K562 (cell line): ENCODE measurements around the gene TBC1D5. TPM values are rescaled to one million over a fixed set of nuclear protein-coding genes. Genes with fewer than 3 reads are reported as not detected.

ENCODE experiments used
- ATAC-seq: fragments of 200-7000 bp; cut with Tn5 transposase; 3 replicates; pipeline ENCODE4 v1.9.1; 2020; ENCODE audit warnings: moderate library complexity
- BruUV-seq: library from RNA; stranded (reverse); fragments of 400-500 nt; replicated peaks from 2 replicates; lab custom pipeline; 2021; lab: Mats Ljungman, UMichigan
- CTCF ChIA-PET: fragments of 300-600 bp; formaldehyde crosslinking; extraction: SDS; loops from one replicate; lab custom pipeline; 2021; ENCODE audit warnings: low intra/inter-chr PET ratio; lab: Yijun Ruan, JAX
- POLR2A ChIA-PET: fragments of 300-600, 350-650 bp; sonication (Branson Sonifier 250); formaldehyde crosslinking; extraction: SDS; loops from one replicate; lab custom pipeline; 2021; ENCODE audit warnings: antibody characterized with exemption, inconsistent platforms; lab: Yijun Ruan, JAX
- DNase-seq, 4 experiments: peaks; one replicate each; pipeline versions ENCODE4 v3.0.0 to v3.0.0-alpha.2; 2011 to 2018; ENCODE audit warnings: low spot score in 3 of 4, mixed read lengths in 3 of 4; ENCODE audit errors: extremely low read depth in 1 of 4
- FAIRE-seq: peaks from 2 replicates; lab custom pipeline; 2011; peaks lifted over from hg19 to GRCh38; lab: Jason Lieb, UNC
- H2AFZ ChIP-seq: 2 replicates; pipeline ENCODE4 v1.6.0; 2011; ENCODE audit warnings: low read depth, low read length, control low read depth, inconsistent platforms
- H3K27ac ChIP-seq: fragments of 200-600 bp; 3 replicates; pipeline ENCODE4 v1.8.0; 2011; ENCODE audit warnings: low read depth, mild to moderate bottlenecking, control low read depth, inconsistent platforms, low read length, moderate library complexity, mixed read lengths; ENCODE audit errors: extremely low read depth
- H3K27me3 ChIP-seq, 2 experiments: fragments of 300-600 bp in 1 of 2; 2 replicates in 1 of 2; 3 replicates in 1 of 2; pipeline versions ENCODE4 v1.6.0 to v1.8.0; 2011; ENCODE audit warnings: inconsistent platforms in 2 of 2, low read length in 2 of 2, mild to moderate bottlenecking in 1 of 2, mixed read lengths in 1 of 2, moderate library complexity in 1 of 2; ENCODE audit not compliant: control insufficient read depth in 2 of 2, insufficient read depth in 2 of 2
- H3K36me3 ChIP-seq: fragments of 300-600 bp; 3 replicates; pipeline ENCODE4 v1.8.0; 2011; ENCODE audit warnings: mild to moderate bottlenecking, low read length, inconsistent platforms; ENCODE audit not compliant: control insufficient read depth, insufficient read depth
- H3K4me1 ChIP-seq, 2 experiments: fragments of 200-600 bp in 1 of 2; replicated peaks in 1 of 2; 2 replicates in 1 of 2; 3 replicates in 1 of 2; pipeline versions ENCODE4 v1.5.1 to v1.8.0; 2011; ENCODE audit warnings: inconsistent platforms in 2 of 2, low read length in 2 of 2, mild to moderate bottlenecking in 1 of 2, mixed read lengths in 1 of 2, moderate library complexity in 1 of 2; ENCODE audit not compliant: control insufficient read depth in 2 of 2, insufficient read depth in 2 of 2
- H3K4me2 ChIP-seq: 2 replicates; pipeline ENCODE4 v1.6.1; 2011; ENCODE audit warnings: low read length, control low read depth, inconsistent platforms, mixed read lengths; ENCODE audit not compliant: insufficient read depth
- H3K4me3 ChIP-seq: fragments of 200-600 bp; sonication (generic), shearing (Covaris generic); 2 replicates; pipeline ENCODE4 v1.5.1; 2016; ENCODE audit warnings: control low read depth, inconsistent platforms
- H3K79me2 ChIP-seq: fragments of 200-600 bp; 3 replicates; pipeline ENCODE4 v1.8.0; 2011; ENCODE audit warnings: low read length, inconsistent platforms; ENCODE audit not compliant: control insufficient read depth, insufficient read depth
- H3K9ac ChIP-seq, 2 experiments: 2 replicates each; pipeline versions ENCODE4 v1.6.0 to v1.6.1; 2011; ENCODE audit warnings: low read depth in 2 of 2, low read length in 2 of 2, control low read depth in 1 of 2, inconsistent platforms in 1 of 2, mild to moderate bottlenecking in 1 of 2, mixed read lengths in 1 of 2; ENCODE audit not compliant: insufficient read depth in 1 of 2
- H3K9me1 ChIP-seq: one replicate; pipeline ENCODE4 v1.6.0; 2011; ENCODE audit warnings: inconsistent platforms, mild to moderate bottlenecking, low read length, moderate library complexity; ENCODE audit not compliant: control insufficient read depth, insufficient read depth
- H3K9me3 ChIP-seq: replicated peaks from 2 replicates; pipeline ENCODE4 v1.5.1; 2011; ENCODE audit warnings: low read depth, low read length, inconsistent platforms; ENCODE audit not compliant: control insufficient read depth, insufficient read depth
- H4K20me1 ChIP-seq: replicated peaks from 2 replicates; pipeline ENCODE4 v1.6.1; 2011; ENCODE audit warnings: low read length, inconsistent platforms, mixed read lengths; ENCODE audit not compliant: control insufficient read depth, insufficient read depth
- HDAC1 ChIP-seq, 2 experiments: fragments of 450-650 bp; IDR thresholded peaks; 2 replicates each; pipeline ENCODE4 v1.6.1; 2016 to 2017; ENCODE audit warnings: inconsistent platforms in 1 of 2, mild to moderate bottlenecking in 1 of 2, moderate library complexity in 1 of 2
- HDAC2 ChIP-seq: fragments of 450-650 bp; IDR thresholded peaks from 2 replicates; pipeline ENCODE4 v1.6.1; 2016; ENCODE audit warnings: mild to moderate bottlenecking
- KDM1A ChIP-seq, 2 experiments: fragments of 450-650 bp; IDR thresholded peaks; 2 replicates each; pipeline ENCODE4 v1.6.1; 2016; ENCODE audit warnings: mild to moderate bottlenecking in 2 of 2
- KLF16 ChIP-seq: IDR thresholded peaks from 2 replicates; pipeline ENCODE4 v1.6.1; 2016; ENCODE audit warnings: antibody characterized with exemption
- MGA ChIP-seq: fragments of 450-650 bp; IDR thresholded peaks from 2 replicates; pipeline ENCODE4 v1.6.1; 2016; ENCODE audit warnings: mild to moderate bottlenecking, moderate library complexity
- MLLT1 ChIP-seq, 2 experiments: fragments of 450-650 bp; IDR thresholded peaks; 2 replicates each; pipeline ENCODE4 v1.6.1; 2016
- PCBP2 ChIP-seq: fragments of 200-400 bp; formaldehyde crosslinking; IDR thresholded peaks from 2 replicates; pipeline ENCODE4 v1.6.1; 2018; ENCODE audit warnings: low read length, low read depth, mild to moderate bottlenecking, moderate library complexity; ENCODE audit not compliant: poor library complexity, severe bottlenecking
- SIX5 ChIP-seq, 2 experiments: IDR thresholded peaks; 2 replicates each; pipeline ENCODE4 v1.6.1; 2011; ENCODE audit warnings: low read length in 2 of 2, borderline replicate concordance in 1 of 2, low read depth in 1 of 2, mild to moderate bottlenecking in 1 of 2, moderate library complexity in 1 of 2; ENCODE audit not compliant: insufficient read depth in 1 of 2
- TRIM24 ChIP-seq, 2 experiments: fragments of 450-650 bp; IDR thresholded peaks; 2 replicates each; pipeline ENCODE4 v1.6.1; 2016
- ZNF224 ChIP-seq: sonication (generic); formaldehyde crosslinking; IDR thresholded peaks from 2 replicates; pipeline ENCODE4 v1.8.0; 2022; ENCODE audit warnings: mild to moderate bottlenecking, missing genetic modification reagents
- WGBS: fragments of 100-300 bp; shearing (Covaris generic); methylation state at CpG from one replicate; pipeline ENCODE4 v1.1.6; 2016; ENCODE audit warnings: low coverage, mixed read lengths; ENCODE audit not compliant: insufficient coverage; ENCODE audit errors: missing lambda C conversion rate; 5-methylcytosine and 5-hydroxymethylcytosine counted together
- in situ Hi-C: fragments of 300-500 bp; cut with MboI; formaldehyde crosslinking; loops from 4 replicates; pipeline ENCODE4 v1.15.0; 2018; ENCODE audit warnings: inconsistent platforms, mixed read lengths
- intact Hi-C: fragments of 100-400 bp; cut with micrococcal nuclease; formaldehyde crosslinking; loops from 2 replicates; pipeline ENCODE4 v1.14.2; 2022
- polyA plus RNA-seq, 8 experiments: library from polyadenylated mRNA; depleted of rRNA in 4 of 8; stranded (reverse) in 5 of 8; unstranded in 3 of 8; fragments of >200 nt; fragmentation: Nextera tagmentation in 2 of 8; fragmentation: Illumina TruSeq in 1 of 8; extraction: Ambion mirVana in 2 of 8; extraction: Trizol in 1 of 8; gene quantifications; 2 replicates each; pipeline versions ENCODE4 v1.2.1 to v1.2.3, GENCODE V29; 2011 to 2014; ENCODE audit warnings: inconsistent platforms in 1 of 8, missing spikeins in 1 of 8
- total RNA-seq, 7 experiments: library from RNA; depleted of rRNA in 6 of 7; stranded (reverse); fragments of >200 nt in 6 of 7; fragmentation: Illumina TruSeq in 2 of 7; extraction: Trizol in 2 of 7; gene quantifications; 2 replicates each; pipeline versions ENCODE4 v1.2.1 to v1.2.3, GENCODE V29; 2011 to 2021; ENCODE audit warnings: low replicate concordance in 1 of 7

TBC1D5 gene
- total and polyA plus RNA-seq, 9 of the 15 experiments (the other 6 are each of a cell fraction or from before 2014, with no cell fraction given): 2.9 to 38.1 (median 25.6) TPM

GRCh38 chr3:17738219-17738618 is 4.2 kb downstream of the TBC1D5 start:
- no TSS peak for BruUV-seq
- Histone ChIP-seq H3K4me3 (no peak overlapping the region), H3K9me3 (no peaks in the 10 kb centered on the region), H3K27me3 (no peaks in the 10 kb centered on the region), H3K4me1 (peaks cover 14 to 26% of the 10 kb centered on the region in 2 experiments), H4K20me1 (no peaks in the 10 kb centered on the region), H2AFZ (no peak overlapping the region), H3K36me3 (no peaks in the 10 kb centered on the region; the same call in 2 of the 3 replicates), H3K27ac (no peak overlapping the region), H3K9me1 (no peaks in the 10 kb centered on the region), H3K79me2 (peaks cover 82% of the 10 kb centered on the region), H3K4me2 (no peak overlapping the region), H3K9ac (no peak overlapping the region; a peak in 1 of 4 replicates)
- ATAC-seq (no peak), FAIRE-seq (no peak), DNase-seq (no peak)
- intact Hi-C loops (no loop called here), in situ Hi-C loops (no loop called here)
- CTCF ChIA-PET: no interaction called here
- POLR2A ChIA-PET: no interaction called here
- 44% methylated on average over 2 of the region's 2 CpGs for WGBS
- peak in 1 of 2 experiments; percentile 74; a peak in 2 of 4 replicates for TF ChIP-seq MLLT1 (IDR thresholded peaks at IDR 0.05)
- 0 out of 4 replicates have a peak, but pooled peaks of 1 of the 2 experiments have one; percentile 14 for TF ChIP-seq TRIM24 (IDR thresholded peaks at IDR 0.05)
- TF ChIP-seq PCBP2: no peak
- TF ChIP-seq HDAC2: peak; percentile 53
- no peak for TF ChIP-seq KLF16
- TF ChIP-seq SIX5 (IDR thresholded peaks at IDR 0.05; ENCODE audit: borderline replicate concordance in 1 of 2, insufficient read depth in 1 of 2, low read depth in 1 of 2, low read length in 2 of 2): no peak
- TF ChIP-seq ZNF224 (CRISPR knock-in tag): no peak
- TF ChIP-seq MGA: no peak
- peak; percentile 58 to 71; a peak in 3 of 4 replicates for TF ChIP-seq KDM1A (IDR thresholded peaks at IDR 0.05)
- no peak; a peak in 1 of 4 replicates for TF ChIP-seq HDAC1 (IDR thresholded peaks at IDR 0.05)
